Natural killer cell (primary cell): ENCODE measurements around the gene AKAP6. TPM values are rescaled to one million over a fixed set of nuclear protein-coding genes. Genes with fewer than 3 reads are reported as not detected.

Experiments used
- ATAC-seq, 3 donors: fragments of 150-1000 bp in 2 of 3; fragments of 200-7000 bp in 1 of 3; cut with Tn5 transposase; 1 replicate in 1 of 3; 2 replicates in 2 of 3; pipeline ENCODE4 v1.10.0; 2021; ENCODE audit warnings: mild to moderate bottlenecking in 2 of 3, moderate library complexity in 2 of 3
- DNase-seq, 2 donors: peaks; one replicate each; pipeline versions ENCODE4 v3.0.0 to v3.0.0-alpha.2; 2013 to 2021; ENCODE audit warnings: mixed read lengths in 1 of 2
- H3K27ac ChIP-seq: one replicate; pipeline ENCODE4 v1.5.1; 2013; ENCODE audit warnings: mild to moderate bottlenecking, low read length
- H3K27me3 ChIP-seq: one replicate; pipeline ENCODE4 v1.6.1; 2013; ENCODE audit warnings: low read length; ENCODE audit not compliant: control insufficient read depth, insufficient read depth
- H3K36me3 ChIP-seq: one replicate; pipeline ENCODE4 v1.6.1; 2013; ENCODE audit warnings: low read length; ENCODE audit not compliant: control insufficient read depth, insufficient read depth
- H3K4me1 ChIP-seq: one replicate; pipeline ENCODE4 v1.6.1; 2013; ENCODE audit warnings: low read length; ENCODE audit not compliant: control insufficient read depth, insufficient read depth
- H3K4me3 ChIP-seq: one replicate; pipeline ENCODE4 v1.5.1; 2013; ENCODE audit warnings: low read length
- H3K9me3 ChIP-seq: one replicate; pipeline ENCODE4 v1.6.1; 2013; ENCODE audit warnings: low read length; ENCODE audit not compliant: control insufficient read depth, insufficient read depth
- H3K27ac Mint-ChIP-seq, 2 donors: one replicate each; pipeline ENCODE4 v1.8.0; 2022; ENCODE audit warnings: mild to moderate bottlenecking in 2 of 2, mixed read lengths in 2 of 2, moderate library complexity in 1 of 2
- H3K27me3 Mint-ChIP-seq, 2 donors: one replicate each; pipeline ENCODE4 v1.8.0; 2022; ENCODE audit warnings: low read depth in 2 of 2, mixed read lengths in 2 of 2
- H3K36me3 Mint-ChIP-seq: one replicate; pipeline ENCODE4 v1.8.0; 2022; ENCODE audit warnings: mixed read lengths
- H3K4me1 Mint-ChIP-seq, 2 donors: one replicate each; pipeline ENCODE4 v1.8.0; 2022; ENCODE audit warnings: mixed read lengths in 2 of 2
- H3K4me3 Mint-ChIP-seq: one replicate; pipeline ENCODE4 v1.8.0; 2022; ENCODE audit warnings: mild to moderate bottlenecking, moderate library complexity, mixed read lengths
- H3K9me3 Mint-ChIP-seq, 2 donors: one replicate each; pipeline ENCODE4 v1.8.0; 2022; ENCODE audit warnings: mixed read lengths in 2 of 2
- WGBS: methylation state at CpG from one replicate; pipeline ENCODE4 v1.1.7; 2013; ENCODE audit warnings: missing lambda C conversion rate; ENCODE audit not compliant: insufficient coverage; 5-methylcytosine and 5-hydroxymethylcytosine counted together
- intact Hi-C: fragments of 100-400 bp; cut with micrococcal nuclease; formaldehyde crosslinking; loops from one replicate; pipeline ENCODE4 v1.14.2; 2022
- total RNA-seq, 4 donors: library from RNA; stranded (reverse); fragments of 120-200 nt in 1 of 4; gene quantifications; one replicate each; pipeline versions ENCODE4 v1.2.3 to v1.2.4, GENCODE V29; 2013 to 2022
- TF ChIP-seq, protein P1 (sequence below): fragments of 200-600 bp; IDR thresholded peaks from one replicate; pipeline ENCODE4 v1.8.0; 2022; ENCODE audit warnings: antibody characterized with exemption

Gene AKAP6
- total RNA-seq, 3 donors from 2014 or later (not counting 1 experiment from before 2014, with no cell fraction given), result 0.21 to 1.3 (median 0.80) TPM

DNA sequence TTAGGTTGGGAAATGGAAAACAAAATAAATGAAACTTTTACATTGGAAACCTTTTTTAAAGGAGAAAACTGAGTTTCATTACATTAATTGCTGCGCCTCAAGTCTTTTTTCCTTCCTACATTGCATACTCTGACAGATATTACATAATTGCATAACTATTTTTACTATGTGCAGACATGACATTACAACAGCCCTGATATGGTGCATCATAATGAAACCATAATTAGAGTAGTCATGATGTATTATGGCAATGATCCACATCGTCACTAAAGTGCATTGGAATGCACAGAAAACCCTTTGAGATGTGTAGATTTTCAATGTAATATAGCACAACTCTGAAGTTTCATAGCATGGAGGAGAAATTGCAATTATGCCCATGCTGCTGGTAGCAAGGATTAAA, 391.8 kb downstream of the AKAP6 start:
- 82% methylated on average over 2 of the region's 2 CpGs for WGBS
- ATAC-seq, result no peak
- H3K4me3 Mint-ChIP-seq, result no peak overlapping the region
- DNase-seq, result no peak
- no peaks in the 10 kb centered on the region for H3K4me1 ChIP-seq
- intact Hi-C loops, result no loop called here
- no peak overlapping the region for H3K4me3 ChIP-seq
- no peaks in the 10 kb centered on the region for H3K27me3 ChIP-seq
- H3K4me1 Mint-ChIP-seq, result no peaks in the 10 kb centered on the region
- peaks cover 3 to 5% of the 10 kb centered on the region in 2 donors for H3K9me3 Mint-ChIP-seq
- no peaks in the 10 kb centered on the region for H3K27me3 Mint-ChIP-seq
- H3K9me3 ChIP-seq, result no peaks in the 10 kb centered on the region
- TF ChIP-seq, protein P1, sequence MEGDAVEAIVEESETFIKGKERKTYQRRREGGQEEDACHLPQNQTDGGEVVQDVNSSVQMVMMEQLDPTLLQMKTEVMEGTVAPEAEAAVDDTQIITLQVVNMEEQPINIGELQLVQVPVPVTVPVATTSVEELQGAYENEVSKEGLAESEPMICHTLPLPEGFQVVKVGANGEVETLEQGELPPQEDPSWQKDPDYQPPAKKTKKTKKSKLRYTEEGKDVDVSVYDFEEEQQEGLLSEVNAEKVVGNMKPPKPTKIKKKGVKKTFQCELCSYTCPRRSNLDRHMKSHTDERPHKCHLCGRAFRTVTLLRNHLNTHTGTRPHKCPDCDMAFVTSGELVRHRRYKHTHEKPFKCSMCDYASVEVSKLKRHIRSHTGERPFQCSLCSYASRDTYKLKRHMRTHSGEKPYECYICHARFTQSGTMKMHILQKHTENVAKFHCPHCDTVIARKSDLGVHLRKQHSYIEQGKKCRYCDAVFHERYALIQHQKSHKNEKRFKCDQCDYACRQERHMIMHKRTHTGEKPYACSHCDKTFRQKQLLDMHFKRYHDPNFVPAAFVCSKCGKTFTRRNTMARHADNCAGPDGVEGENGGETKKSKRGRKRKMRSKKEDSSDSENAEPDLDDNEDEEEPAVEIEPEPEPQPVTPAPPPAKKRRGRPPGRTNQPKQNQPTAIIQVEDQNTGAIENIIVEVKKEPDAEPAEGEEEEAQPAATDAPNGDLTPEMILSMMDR, result no peak
- H3K27ac Mint-ChIP-seq, result no peak overlapping the region
- no peaks in the 10 kb centered on the region for H3K36me3 Mint-ChIP-seq
- H3K36me3 ChIP-seq, result no peaks in the 10 kb centered on the region
- no peak overlapping the region for H3K27ac ChIP-seq

DNA sequence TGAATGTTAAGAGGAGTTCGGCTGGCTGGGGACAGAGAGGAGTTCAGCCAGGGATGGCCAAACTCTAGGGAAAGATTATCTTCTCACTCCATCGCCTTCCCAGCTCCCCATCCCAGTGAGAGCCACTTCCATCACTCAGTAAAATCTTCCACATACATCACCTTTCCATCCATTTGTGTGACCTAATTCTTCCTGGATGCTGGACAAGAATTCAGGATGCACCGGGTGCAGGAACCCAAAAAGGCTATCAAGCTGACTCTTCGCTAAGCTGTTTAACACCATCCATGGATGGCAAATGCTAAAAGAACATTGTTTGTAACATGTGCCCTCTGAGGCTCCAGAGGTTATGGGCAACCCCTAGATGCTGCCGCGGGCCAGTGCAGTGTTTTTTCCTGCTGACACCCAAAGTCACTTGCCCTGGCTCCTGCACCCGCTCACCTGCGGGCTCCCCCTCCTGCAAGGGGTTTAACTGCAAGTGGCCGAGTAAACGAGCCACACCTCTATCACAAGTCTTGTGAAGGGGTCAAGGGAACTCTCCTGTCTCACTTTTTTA, 393.6 kb downstream of the AKAP6 start:
- no peak overlapping the region for H3K4me3 ChIP-seq
- ATAC-seq (no peak), DNase-seq (no peak)
- no peaks in the 10 kb centered on the region for H3K9me3 ChIP-seq
- H3K4me3 Mint-ChIP-seq, result no peak overlapping the region
- no peaks in the 10 kb centered on the region for H3K27me3 ChIP-seq
- H3K27ac Mint-ChIP-seq, result no peak overlapping the region
- intact Hi-C loops, result no loop called here
- TF ChIP-seq, protein P1, result no peak
- no peak overlapping the region for H3K27ac ChIP-seq
- no peaks in the 10 kb centered on the region for H3K4me1 Mint-ChIP-seq
- no peaks in the 10 kb centered on the region for H3K36me3 ChIP-seq
- H3K9me3 Mint-ChIP-seq, result peaks cover 2 to 3% of the 10 kb centered on the region in 2 donors
- H3K4me1 ChIP-seq, result no peaks in the 10 kb centered on the region
- no peaks in the 10 kb centered on the region for H3K27me3 Mint-ChIP-seq
- H3K36me3 Mint-ChIP-seq, result no peaks in the 10 kb centered on the region
- 94% methylated on average over 10 of the region's 10 CpGs for WGBS

GRCh38 chr14:32724867-32725471, 395.9 kb downstream of the AKAP6 start:
- H3K27ac ChIP-seq, result no peak overlapping the region
- intact Hi-C loops, result no loop called here
- TF ChIP-seq, protein P1, result no peak

DNA sequence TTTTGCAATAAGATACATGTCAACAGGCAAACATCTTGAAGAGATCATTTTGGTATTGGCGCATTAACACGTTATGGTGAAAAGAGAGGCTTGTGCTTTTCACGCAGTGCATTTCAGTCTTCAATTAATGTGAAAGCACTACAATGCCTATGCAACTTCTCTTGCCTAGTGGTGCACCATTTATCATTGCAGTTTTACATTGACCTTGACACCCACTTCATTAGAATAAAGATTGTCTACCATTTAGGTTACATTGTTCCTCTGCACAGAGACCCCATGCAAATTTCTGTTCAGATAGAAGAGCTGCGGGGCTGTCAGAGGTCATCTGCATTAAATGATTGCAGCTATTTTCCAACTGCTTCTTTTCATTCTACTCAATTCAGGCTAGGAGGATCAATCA, 397.4 kb downstream of the AKAP6 start:
- no peaks in the 10 kb centered on the region for H3K36me3 Mint-ChIP-seq

More at GRCh38 chr14:32724867-32725471, 395.9 kb downstream of the AKAP6 start:
- H3K36me3 ChIP-seq, result no peaks in the 10 kb centered on the region
- H3K4me1 ChIP-seq, result no peaks in the 10 kb centered on the region
- Mint-ChIP-seq H3K27ac (no peak overlapping the region), H3K4me1 (no peaks in the 10 kb centered on the region), H3K27me3 (no peaks in the 10 kb centered on the region), H3K36me3 (no peaks in the 10 kb centered on the region), H3K4me3 (no peak overlapping the region), H3K9me3 (peaks cover 2 to 5% of the 10 kb centered on the region in 2 donors)
- WGBS, result 83% methylated on average over 4 of the region's 6 CpGs
- DNase-seq (no peak), ATAC-seq (no peak)
- no peaks in the 10 kb centered on the region for H3K27me3 ChIP-seq
- no peak overlapping the region for H3K4me3 ChIP-seq
- no peaks in the 10 kb centered on the region for H3K9me3 ChIP-seq

More for the DNA sequence above, 397.4 kb downstream of the AKAP6 start:
- Mint-ChIP-seq H3K4me3 (no peak overlapping the region), H3K27me3 (no peaks in the 10 kb centered on the region), H3K9me3 (peaks cover 2 to 3% of the 10 kb centered on the region in 2 donors), H3K4me1 (no peaks in the 10 kb centered on the region), H3K27ac (no peak overlapping the region)
- no peak for DNase-seq
- Histone ChIP-seq H3K36me3 (no peaks in the 10 kb centered on the region), H3K9me3 (no peaks in the 10 kb centered on the region), H3K27me3 (no peaks in the 10 kb centered on the region), H3K4me1 (no peaks in the 10 kb centered on the region), H3K4me3 (no peak overlapping the region), H3K27ac (no peak overlapping the region)
- ATAC-seq, result no peak
- intact Hi-C loops, result no loop called here
- 96% methylated on average over 4 of the region's 4 CpGs for WGBS
- TF ChIP-seq, protein P1, result no peak
